ENCODE results near the gene VASH2. TPM values are rescaled to one million over a fixed set of nuclear protein-coding genes. Genes with fewer than 3 reads are reported as not detected.

Gene VASH2
- total RNA-seq, 1 experiment from 2014 or later, result 303 TPM

GRCh38 chr1:212922016-212922415, 28.3 kb upstream of the VASH2 start (continued):
- TF ChIP-seq ZNF532 (CRISPR knock-in tag; IDR thresholded peaks at IDR 0.05; ENCODE audit: borderline replicate concordance) (no peak), ATF2 (CRISPR knock-in tag; IDR thresholded peaks at IDR 0.05; ENCODE audit: borderline replicate concordance, low read depth) (no peak)

- peaks cover 15% of the 10 kb centered on the region for H3K9me3 Mint-ChIP-seq
- peaks cover 63% of the 10 kb centered on the region for H3K4me1 Mint-ChIP-seq
- no peak for ATAC-seq
- no peak overlapping the region for H3K4me3 Mint-ChIP-seq
- DNase-seq (ENCODE audit: low spot score), result no peak
- H3K36me3 Mint-ChIP-seq, result peaks cover 3% of the 10 kb centered on the region
- ChIA-PET CTCF (no interaction called here), POLR2A (no interaction called here)
- TF ChIP-seq TEAD4 (CRISPR knock-in tag; IDR thresholded peaks at IDR 0.05) (no peak), ZSCAN18 (CRISPR knock-in tag; IDR thresholded peaks at IDR 0.05) (no peak), ZNF281 (CRISPR knock-in tag; IDR thresholded peaks at IDR 0.05) (no peak), GTF2I (CRISPR knock-in tag; conservative IDR thresholded peaks at IDR 0.05) (no peak), USF2 (CRISPR knock-in tag; IDR thresholded peaks at IDR 0.05) (no peak), E2F5 (CRISPR knock-in tag; IDR thresholded peaks at IDR 0.05) (no peak), ATF1 (CRISPR knock-in tag; IDR thresholded peaks at IDR 0.05) (no peak), ZNF671 (CRISPR knock-in tag; IDR thresholded peaks at IDR 0.05) (no peak), ZNF232 (CRISPR knock-in tag; IDR thresholded peaks at IDR 0.05) (no peak), MXD4 (CRISPR knock-in tag; IDR thresholded peaks at IDR 0.05; ENCODE audit: borderline replicate concordance) (no peak), ATF2 (CRISPR knock-in tag; IDR thresholded peaks at IDR 0.05; ENCODE audit: borderline replicate concordance, low read depth) (no peak), GABPB1 (CRISPR knock-in tag; IDR thresholded peaks at IDR 0.05) (no peak), NFYB (CRISPR knock-in tag; conservative IDR thresholded peaks at IDR 0.05; ENCODE audit: low read depth) (no peak), MLX (CRISPR knock-in tag; IDR thresholded peaks at IDR 0.05) (no peak), AFF4 (CRISPR knock-in tag; IDR thresholded peaks at IDR 0.05; ENCODE audit: borderline replicate concordance) (no peak), ESRRA (CRISPR knock-in tag; IDR thresholded peaks at IDR 0.05; ENCODE audit: borderline replicate concordance) (no peak), ZNF416 (CRISPR knock-in tag; IDR thresholded peaks at IDR 0.05) (no peak)
- H3K27ac Mint-ChIP-seq, result no peak overlapping the region
- peaks cover 9% of the 10 kb centered on the region for H3K27me3 Mint-ChIP-seq (ENCODE audit: low read depth)
Measured at GRCh38 chr1:212926372-212926771, 24.0 kb upstream of the VASH2 start.

Measured in WTC11 (cell line).